Measurements from ENCODE around the gene ASB15.
"Not testable (repeated sequence)": the region's sequence is repeated elsewhere in the genome, so short reads cannot be mapped to it uniquely, and the experiment has no call there.

Gene ASB15

DNA sequence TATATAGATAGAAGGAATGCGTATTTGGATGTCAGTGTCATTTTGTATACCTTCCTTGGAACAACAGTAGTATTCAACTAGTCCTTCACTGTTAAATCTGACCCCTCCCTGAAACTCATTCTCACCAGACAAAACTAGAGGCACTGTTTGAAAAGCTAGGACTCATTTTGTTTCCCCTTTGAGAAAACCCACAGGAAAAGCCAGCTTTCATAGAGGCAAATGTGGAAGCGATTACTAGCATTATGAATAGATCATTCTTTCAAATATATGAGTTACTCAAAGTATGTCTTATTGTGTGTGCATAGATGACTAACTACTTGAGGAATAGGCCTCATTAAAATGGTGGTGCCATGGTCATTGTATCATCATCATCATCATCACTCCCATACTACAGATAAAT is 1.9 kb upstream of the ASB15 start:
- no peak for DNase-seq

DNA sequence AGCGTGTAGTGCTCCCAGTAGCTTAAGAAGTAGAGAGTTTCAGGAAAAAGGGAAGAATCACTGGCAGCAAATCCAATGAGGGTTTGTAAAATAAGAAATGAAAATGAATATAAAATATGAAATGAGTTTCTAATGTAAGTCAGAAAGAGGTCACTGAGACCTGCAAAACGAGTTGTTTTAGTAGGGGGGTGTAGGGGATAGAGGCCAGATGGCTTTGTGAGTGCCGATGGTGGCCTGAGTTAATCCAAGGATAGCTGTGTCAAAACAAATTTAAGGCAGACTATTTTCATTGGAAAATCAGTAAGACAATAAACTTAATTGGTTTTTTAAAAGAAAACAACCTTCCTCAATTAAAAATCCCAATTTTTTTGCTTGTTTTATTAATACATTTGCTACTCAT is 745 bp upstream of the ASB15 start:
- peak; percentile 10 for DNase-seq

DNA sequence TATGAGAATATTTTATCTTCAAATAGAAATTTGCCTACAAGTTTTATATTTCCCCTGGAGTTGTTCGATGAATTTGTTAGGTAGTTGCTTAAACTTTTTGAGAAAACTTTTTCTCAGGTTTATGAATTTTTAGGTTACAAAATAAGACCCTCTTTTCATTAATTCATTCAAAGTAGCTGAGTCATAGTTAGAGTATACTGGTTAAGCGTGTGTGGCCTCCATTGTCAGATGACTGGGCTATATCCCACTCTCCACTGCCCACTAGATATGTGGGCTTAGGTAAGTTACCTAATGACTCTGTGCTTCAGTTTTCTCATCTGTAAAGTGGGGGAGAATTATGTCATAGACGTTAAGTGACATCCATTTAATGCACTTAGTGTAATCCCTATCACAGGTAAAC is 1.0 kb downstream of the ASB15 start:
- no peak for DNase-seq

GRCh38 chr7:123604739-123605138 is 3.1 kb downstream of the ASB15 start:
- no peak for DNase-seq

DNA sequence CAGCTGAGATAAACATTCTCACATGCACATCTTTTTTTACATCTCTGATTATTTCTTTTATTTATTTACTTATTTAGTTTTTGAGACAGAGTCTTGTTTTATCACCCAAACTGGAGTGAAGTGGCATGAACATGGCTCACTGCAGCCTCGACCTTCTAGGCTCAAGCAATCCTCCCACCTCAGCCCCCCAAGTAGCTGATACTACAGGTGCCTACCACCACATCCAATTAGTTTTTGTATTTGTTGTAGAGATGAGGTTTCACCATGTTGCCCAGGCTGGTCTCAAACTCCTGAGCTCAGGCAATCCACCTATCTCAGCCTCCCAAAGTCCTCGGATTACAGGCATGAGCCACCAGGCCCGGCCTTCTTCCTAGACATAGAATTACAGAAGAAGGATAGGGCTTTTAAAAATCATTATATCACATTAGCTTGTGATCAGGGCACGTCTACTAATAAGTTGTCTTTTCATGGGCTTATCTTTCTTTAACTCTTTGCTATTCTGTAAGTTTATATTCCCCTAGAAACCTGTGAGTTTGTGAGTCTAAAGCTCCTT is 5.9 kb downstream of the ASB15 start:
- no peak for DNase-seq

GRCh38 chr7:123608991-123609882 is 7.6 kb downstream of the ASB15 start:
- DNase-seq, result peak; percentile 74

DNA sequence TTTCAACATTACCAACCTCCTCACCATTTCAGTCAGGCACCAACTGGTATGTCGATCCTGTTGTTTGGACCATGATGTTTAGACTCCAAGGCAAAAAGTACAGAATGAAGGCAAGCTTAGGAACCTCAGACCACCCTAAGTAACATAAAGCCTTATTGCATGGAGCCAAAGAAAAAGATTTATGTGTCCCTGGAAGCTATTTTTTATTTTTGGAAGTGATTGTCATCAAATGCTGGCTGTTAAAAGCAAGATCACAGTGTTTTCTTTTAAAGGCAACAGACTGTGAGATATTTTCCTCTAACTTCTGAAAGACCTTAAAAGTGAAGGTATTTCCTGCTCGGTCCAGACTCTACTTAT is 8.2 kb downstream of the ASB15 start:
- DNase-seq, result no peak

GRCh38 chr7:123612024-123612423 is 10.4 kb downstream of the ASB15 start:
- no peak for DNase-seq

DNA sequence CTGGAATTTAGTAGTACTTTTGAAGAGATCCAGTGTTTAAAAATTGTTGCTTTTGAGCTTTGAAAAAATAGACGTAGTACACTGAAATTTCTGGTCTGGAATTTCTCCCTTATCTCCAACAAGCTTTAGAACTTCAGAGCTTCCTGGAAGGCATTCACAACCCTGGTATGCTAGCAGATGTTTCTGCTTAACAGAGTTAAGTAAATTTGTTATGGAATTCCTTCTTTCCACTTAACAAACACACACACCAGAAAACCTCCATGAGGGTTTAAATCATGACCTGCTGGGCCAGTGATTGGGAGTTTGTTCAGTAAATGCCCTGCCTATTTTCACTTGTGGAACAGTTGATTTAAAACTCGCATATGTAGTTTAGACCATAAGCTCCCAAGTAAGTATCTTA is 13.7 kb downstream of the ASB15 start:
- peak; percentile 46 for DNase-seq

GRCh38 chr7:123616223-123616622 is 14.6 kb downstream of the ASB15 start:
- no peak for DNase-seq

DNA sequence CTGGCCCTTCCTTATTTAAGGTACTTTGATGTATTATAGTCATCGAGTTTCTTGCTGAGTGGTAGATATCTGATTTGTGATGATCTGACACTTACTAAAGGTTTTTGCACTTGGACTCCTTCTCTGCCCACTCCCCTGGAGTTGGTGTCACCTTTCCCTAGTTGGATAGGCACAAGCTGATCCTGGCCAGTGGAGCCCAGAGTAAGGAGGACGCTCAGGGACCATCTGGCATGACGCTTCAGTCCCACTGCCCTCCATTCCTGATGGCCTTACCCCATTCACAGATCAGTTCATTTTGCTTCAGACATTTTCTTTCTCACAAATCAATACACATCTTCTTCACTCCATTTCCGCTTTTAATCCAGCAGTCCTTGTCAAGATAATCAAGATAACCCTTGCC is 20.1 kb downstream of the ASB15 start:
- DNase-seq, result peak; percentile 43

DNA sequence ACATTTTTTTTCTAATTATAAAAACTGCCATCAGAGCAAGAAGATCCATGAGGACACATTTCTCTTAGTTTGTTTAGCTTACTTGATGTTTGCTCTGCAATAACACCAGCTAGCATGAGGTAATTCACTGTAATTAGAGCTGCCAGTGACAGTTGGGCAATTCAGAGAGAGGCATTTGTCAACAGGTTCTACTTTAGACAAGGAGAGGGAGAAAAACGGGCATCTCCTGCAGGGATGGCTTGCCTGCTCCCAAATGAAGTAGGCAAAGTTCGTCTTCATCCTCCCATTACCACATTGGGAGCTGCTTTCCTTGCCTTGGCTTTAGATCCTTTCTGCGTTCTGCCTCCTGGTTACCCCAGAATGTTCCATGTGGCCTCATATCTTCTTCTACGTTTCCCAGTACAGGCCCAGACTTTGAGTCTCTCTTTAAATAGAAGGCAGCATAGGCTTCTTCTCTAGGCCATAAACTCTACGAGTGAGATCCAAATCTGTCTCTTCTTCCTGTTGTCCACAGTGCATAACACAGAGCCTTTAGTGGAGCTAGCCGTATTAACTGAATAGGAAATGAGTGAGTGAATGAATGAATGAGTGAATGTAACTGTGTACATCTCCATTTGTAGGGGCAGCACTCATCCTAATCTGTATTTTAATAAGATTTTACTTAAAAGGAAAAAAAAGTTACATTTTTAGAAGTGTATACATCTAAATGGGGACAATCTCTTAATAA is 21.2 kb downstream of the ASB15 start:
- no peak for DNase-seq

GRCh38 chr7:123624527-123625183 is 23.0 kb downstream of the ASB15 start:
- DNase-seq, result no peak

GRCh38 chr7:123625254-123625653 is 23.6 kb downstream of the ASB15 start:
- DNase-seq, result no peak

GRCh38 chr7:123627851-123628250 is 26.2 kb downstream of the ASB15 start:
- peak; percentile 63 for DNase-seq

DNA sequence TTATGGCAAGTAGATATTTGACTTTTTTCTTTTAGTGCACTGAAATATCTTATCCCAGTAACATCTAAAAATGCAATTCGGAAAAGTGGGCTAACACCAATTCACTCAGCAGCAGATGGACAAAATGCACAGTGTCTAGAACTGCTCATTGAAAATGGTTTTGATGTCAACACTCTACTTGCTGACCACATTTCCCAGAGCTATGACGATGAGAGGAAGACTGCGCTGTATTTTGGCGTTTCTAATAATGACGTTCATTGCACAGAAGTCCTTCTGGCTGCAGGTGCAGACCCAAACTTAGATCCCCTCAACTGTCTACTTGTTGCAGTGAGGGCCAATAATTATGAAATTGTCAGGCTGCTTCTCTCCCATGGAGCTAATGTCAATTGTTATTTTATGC is 27.2 kb downstream of the ASB15 start:
- no peak for DNase-seq

DNA sequence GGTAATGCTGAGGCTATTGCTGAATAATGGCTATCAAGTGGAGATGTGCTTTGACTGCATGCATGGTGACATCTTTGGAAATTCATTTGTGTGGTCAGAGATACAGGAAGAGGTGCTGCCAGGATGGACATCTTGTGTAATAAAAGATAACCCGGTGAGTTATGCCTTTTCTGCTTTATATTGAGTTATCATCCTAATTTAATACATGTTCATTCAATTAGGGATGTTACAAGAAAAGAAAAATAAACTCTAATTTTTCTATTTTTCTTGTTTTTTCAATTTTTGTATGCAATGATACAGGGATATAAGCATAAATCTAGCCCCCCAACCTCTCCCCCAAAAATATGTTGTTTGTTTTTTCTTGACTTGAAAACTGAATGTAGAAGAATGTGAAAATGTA is 27.7 kb downstream of the ASB15 start:
- DNase-seq, result no peak

- DNase-seq, result no peak
These were observed 31.2 kb downstream of the ASB15 start for GRCh38 chr7:123632808-123633207.

- no peak for DNase-seq
These were observed 31.9 kb downstream of the ASB15 start for GRCh38 chr7:123633553-123633952.

GRCh38 chr7:123634011-123634573 is 32.5 kb downstream of the ASB15 start:
- not testable (repeated sequence) for DNase-seq

- DNase-seq, result peak; percentile 46
These were observed 34.1 kb downstream of the ASB15 start for GRCh38 chr7:123635551-123636359.

DNA sequence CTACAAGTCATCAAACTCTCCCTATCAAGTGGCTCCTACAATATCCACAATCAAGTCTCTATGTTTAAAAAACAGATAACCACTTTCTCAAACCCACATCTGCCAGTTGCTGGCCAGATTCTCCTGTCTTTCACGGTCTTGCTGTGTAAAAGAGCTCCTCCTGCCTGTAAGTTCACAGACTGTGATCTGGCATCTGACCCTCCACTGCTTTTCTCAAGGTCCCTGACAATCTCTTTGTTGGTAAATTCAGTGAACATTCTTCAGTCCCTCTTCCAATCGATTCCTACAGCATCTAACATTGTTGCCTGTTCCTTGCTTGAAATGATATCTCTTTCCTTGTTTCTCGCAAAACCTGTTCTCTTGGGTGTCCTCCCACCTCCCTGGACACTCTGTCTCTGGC is 35.6 kb downstream of the ASB15 start:
- no peak for DNase-seq

Measured in eye (tissue), 1 donor.